Tibial artery (tissue), 4 donors: ENCODE data around the gene NECAP2.

Experiments used
- DNase-seq, 2 donors: peaks; one replicate each; pipeline ENCODE4 v3.0.0-alpha.2; 2019
- H3K27ac ChIP-seq, 2 donors: fragments of 200-600 bp; sonication (generic) in 1 of 2; 1 replicate in 1 of 2; 2 replicates in 1 of 2; pipeline ENCODE4 v1.5.1; 2018 to 2019; ENCODE audit warnings: mild to moderate bottlenecking in 1 of 2
- H3K27me3 ChIP-seq, 2 donors: fragments of 200-600 bp; sonication (generic) in 1 of 2; one replicate each; pipeline versions ENCODE4 v1.5.1 to v1.6.0; 2016 to 2019
- H3K36me3 ChIP-seq, 3 donors: fragments of 200-600 bp; sonication (generic) in 2 of 3; one replicate each; pipeline ENCODE4 v1.5.1; 2016 to 2019; ENCODE audit warnings: mild to moderate bottlenecking in 2 of 3
- H3K4me1 ChIP-seq, 4 donors: fragments of 200-600 bp; sonication (generic) in 2 of 4; 1 replicate in 3 of 4; 2 replicates in 1 of 4; pipeline ENCODE4 v1.5.1; 2016 to 2019
- H3K4me3 ChIP-seq, 2 donors: fragments of 200-600 bp; sonication (generic) in 1 of 2; 1 replicate in 1 of 2; 2 replicates in 1 of 2; pipeline ENCODE4 v1.5.1; 2018 to 2019; ENCODE audit warnings: mild to moderate bottlenecking in 2 of 2
- H3K9me3 ChIP-seq, 3 donors: fragments of 200-600 bp; sonication (generic) in 1 of 3; one replicate each; pipeline ENCODE4 v1.5.1; 2016 to 2019
- CTCF ChIP-seq, 2 experiments: fragments of 200-600 bp in 1 of 2; fragments of 450-650 bp in 1 of 2; IDR thresholded peaks; one replicate each; pipeline ENCODE4 v1.5.1; 2017 to 2019; ENCODE audit warnings: antibody characterized with exemption in 2 of 2, mild to moderate bottlenecking in 1 of 2, moderate library complexity in 1 of 2
- intact Hi-C: fragments of 100-400 bp; cut with DNase I; formaldehyde crosslinking; loops from one replicate; pipeline ENCODE4 v1.15.0; 2023; ENCODE audit warnings: low total_unique reads

Gene NECAP2

GRCh38 chr1:16445052-16445451 is 4.5 kb downstream of the NECAP2 start:
- H3K27me3 ChIP-seq: no peaks in the 10 kb centered on the region
- no peak overlapping the region for H3K4me3 ChIP-seq
- TF ChIP-seq CTCF (IDR thresholded peaks at IDR 0.05): no peak
- peaks cover 33 to 68% (median 49%) of the 10 kb centered on the region in 3 donors for H3K36me3 ChIP-seq
- H3K27ac ChIP-seq: no peak overlapping the region
- intact Hi-C loops: no loop called here
- H3K9me3 ChIP-seq: no peaks in the 10 kb centered on the region
- H3K4me1 ChIP-seq: peaks cover 4 to 32% (median 18%) of the 10 kb centered on the region in 4 donors
- DNase-seq: no peak

GRCh38 chr1:16446116-16446515 is 5.6 kb downstream of the NECAP2 start:
- DNase-seq: no peak
- no peak overlapping the region for H3K27ac ChIP-seq
- no peak overlapping the region for H3K4me3 ChIP-seq
- H3K4me1 ChIP-seq: peaks cover 4 to 28% (median 15%) of the 10 kb centered on the region in 4 donors
- TF ChIP-seq CTCF (IDR thresholded peaks at IDR 0.05): no peak
- H3K36me3 ChIP-seq: peaks cover 34 to 78% (median 58%) of the 10 kb centered on the region in 3 donors
- no peaks in the 10 kb centered on the region for H3K27me3 ChIP-seq
- intact Hi-C loops: no loop called here
- H3K9me3 ChIP-seq: no peaks in the 10 kb centered on the region

GRCh38 chr1:16447641-16448040 is 7.1 kb downstream of the NECAP2 start:
- TF ChIP-seq CTCF (IDR thresholded peaks at IDR 0.05): no peak
- Histone ChIP-seq H3K36me3 (peaks cover 49 to 93% (median 73%) of the 10 kb centered on the region in 3 donors), H3K27ac (no peak overlapping the region), H3K4me1 (peaks cover 0 to 12% (median 6%) of the 10 kb centered on the region in 4 donors), H3K4me3 (no peak overlapping the region), H3K9me3 (no peaks in the 10 kb centered on the region), H3K27me3 (no peaks in the 10 kb centered on the region)
- intact Hi-C loops: no loop called here
- DNase-seq: no peak

GRCh38 chr1:16449065-16449464 is 8.5 kb downstream of the NECAP2 start:
- no peaks in the 10 kb centered on the region for H3K27me3 ChIP-seq
- peak in 1 of 2 donors; percentile 21 for DNase-seq
- no peak overlapping the region for H3K27ac ChIP-seq
- no peak for TF ChIP-seq CTCF (IDR thresholded peaks at IDR 0.05)
- H3K4me3 ChIP-seq: no peak overlapping the region
- no peaks in the 10 kb centered on the region for H3K4me1 ChIP-seq
- peaks cover 63 to 99% (median 78%) of the 10 kb centered on the region in 3 donors for H3K36me3 ChIP-seq
- no peaks in the 10 kb centered on the region for H3K9me3 ChIP-seq
- intact Hi-C loops: no loop called here

- intact Hi-C loops: no loop called here
These were observed 9.1 kb downstream of the NECAP2 start for GRCh38 chr1:16449666-16450065.

More at GRCh38 chr1:16449666-16450065, 9.1 kb downstream of the NECAP2 start:
- Histone ChIP-seq H3K36me3 (peaks cover 65 to 99% (median 80%) of the 10 kb centered on the region in 3 donors), H3K4me1 (no peaks in the 10 kb centered on the region), H3K9me3 (no peaks in the 10 kb centered on the region), H3K27ac (no peak overlapping the region), H3K27me3 (no peaks in the 10 kb centered on the region), H3K4me3 (no peak overlapping the region)
- no peak for TF ChIP-seq CTCF (IDR thresholded peaks at IDR 0.05)
- peak in 1 of 2 donors; percentile 50 for DNase-seq
